ENCODE measurements around the gene SPOCD1. TPM values are rescaled to one million over a fixed set of nuclear protein-coding genes. Genes with fewer than 3 reads are reported as not detected.
A peak's percentile ranks its signal among the peaks of the same experiment; 100 is the strongest.

SPOCD1 gene
- total RNA-seq, 1 experiment from 2014 or later: 0.54 TPM

DNA sequence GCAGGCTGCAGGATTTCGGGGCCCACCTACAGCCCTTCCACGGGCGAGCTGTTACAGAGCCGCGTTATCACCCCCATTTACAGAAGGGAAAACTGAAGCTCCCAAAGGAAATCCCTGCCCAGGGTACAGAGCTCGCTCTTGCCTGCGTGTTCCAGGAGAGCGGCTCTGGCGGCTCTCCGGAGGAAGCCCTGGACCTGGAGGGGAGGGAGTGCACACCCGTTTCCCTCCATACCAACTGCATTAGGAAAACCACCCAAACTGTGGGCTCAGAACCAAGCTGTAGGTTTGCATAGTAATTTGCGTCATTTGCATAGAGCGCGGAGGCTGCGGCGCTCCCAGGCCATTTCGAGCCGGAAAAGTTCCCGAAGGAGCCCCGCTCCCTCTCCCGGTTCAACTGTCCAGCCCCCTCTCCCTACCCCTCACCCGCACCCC, 27.0 kb downstream of the SPOCD1 start:
- POLR2A ChIA-PET: interaction anchor here (0.6 to 1.3 kb wide), 4 partner anchors 28 to 311 kb away, joined by 3 to 21 read pairs (median 4); partner anchors contain the start of gene PEF1

More for the DNA sequence above, 27.0 kb downstream of the SPOCD1 start:
- Histone ChIP-seq H3K36me3 (ENCODE audit: control insufficient read depth, insufficient read depth, low read length) (no peaks in the 10 kb centered on the region), H3K4me1 (ENCODE audit: control insufficient read depth, insufficient read depth, low read length) (0 out of 2 replicates have a peak, but pooled peaks cover 15% of the 10 kb centered on the region), H3K9me3 (ENCODE audit: control insufficient read depth, insufficient read depth, low read depth, low read length) (no peaks in the 10 kb centered on the region), H3K27ac (ENCODE audit: low read length) (peak overlapping the region; percentile 86), H3K4me3 (ENCODE audit: low read depth in 2 of 2, low read length in 2 of 2) (peak overlapping the region; percentile 53 to 88), H3K27me3 (ENCODE audit: control insufficient read depth, insufficient read depth, low read length) (no peaks in the 10 kb centered on the region)
- in situ Hi-C loops (cut with HindIII; ENCODE audit: low pct_unique_long_range_greater_than_20kb, low sequenced_read_pairs) (no loop called here), intact Hi-C loops (cut with micrococcal nuclease; ENCODE audit: unreplicated experiment) (loop anchor here (1.0 to 10.0 kb wide), 2 partner anchors 126 to 224 kb away; no protein-coding TSS in a partner anchor)
- CTCF ChIA-PET: interaction anchor here (0.6 to 1.9 kb wide), 26 partner anchors 16 to 321 kb away, joined by 3 to 24 read pairs (median 7); partner anchors contain the start of gene PEF1
- TF ChIP-seq TCF7L2 (IDR thresholded peaks at IDR 0.05; ENCODE audit: low read depth, low read length): no peak
- TF ChIP-seq POLR2AphosphoS5 (IDR thresholded peaks at IDR 0.05; ENCODE audit: low read depth, low read length): no peak
- no peak for TF ChIP-seq REST (IDR thresholded peaks at IDR 0.05; ENCODE audit: insufficient read depth in 1 of 2, low read depth in 2 of 2, low read length in 1 of 2)
- TF ChIP-seq CTCF (IDR thresholded peaks at IDR 0.05): no peak
- no peak for TF ChIP-seq SIN3A (IDR thresholded peaks at IDR 0.05; ENCODE audit: borderline replicate concordance, insufficient read depth, low read depth, low read length)
- peak; percentile 65 for ATAC-seq
- BruUV-seq (replicated peaks): no TSS peak
- DNase-seq (ENCODE audit: low read depth, low spot score): no peak

All from Panc1 (cell line).